Jurkat, Clone E6-1 (cell line): Measurements from ENCODE around the gene LRRC53. TPM values are rescaled to one million over a fixed set of nuclear protein-coding genes. Genes with fewer than 3 reads are reported as not detected.

Experiments
- DNase-seq: peaks from one replicate; pipeline ENCODE4 v3.0.0-alpha.2; 2011; ENCODE audit warnings: low read depth, low spot score
- H3K4me3 ChIP-seq: 2 replicates; pipeline ENCODE4 v1.5.1; 2011; ENCODE audit warnings: mild to moderate bottlenecking, low read length, control low read depth, moderate library complexity
- polyA plus RNA-seq: library from polyadenylated mRNA; unstranded; fragments of >200 nt; gene quantifications from one replicate; pipeline ENCODE4 v1.2.1, GENCODE V29; 2012; ENCODE audit warnings: missing spikeins; ENCODE audit not compliant: insufficient read length, insufficient read depth

Gene LRRC53
- polyA plus RNA-seq, result not detected

- H3K4me3 ChIP-seq, result no peak within 1 kb of the TSS
- no peak for DNase-seq
These were observed at the start of gene LRRC53 for GRCh38 chr1:74512170-74512915. LRRC53 (minus strand) TSS chr1:74512611; CDS start chr1:74483349, 29,262 bp downstream.

- DNase-seq, result no peak
- H3K4me3 ChIP-seq, result no peak overlapping the region
These were observed 37.5 kb upstream of the LRRC53 start for GRCh38 chr1:74549932-74550331.

- H3K4me3 ChIP-seq, result no peak overlapping the region
- DNase-seq, result no peak
These were observed 36.7 kb upstream of the LRRC53 start for GRCh38 chr1:74548961-74549750.

GRCh38 chr1:74545821-74546220 lies 33.4 kb upstream of the LRRC53 start:
- no peak overlapping the region for H3K4me3 ChIP-seq
- DNase-seq, result no peak

GRCh38 chr1:74534241-74534640 lies 21.8 kb upstream of the LRRC53 start:
- DNase-seq, result no peak
- H3K4me3 ChIP-seq, result no peak overlapping the region

GRCh38 chr1:74531796-74532195 lies 19.4 kb upstream of the LRRC53 start:
- DNase-seq, result no peak
- no peak overlapping the region for H3K4me3 ChIP-seq

- no peak overlapping the region for H3K4me3 ChIP-seq
- DNase-seq, result no peak
These were observed 18.5 kb upstream of the LRRC53 start for GRCh38 chr1:74530892-74531291.

GRCh38 chr1:74528123-74528522 lies 15.7 kb upstream of the LRRC53 start:
- no peak for DNase-seq
- H3K4me3 ChIP-seq, result no peak overlapping the region

GRCh38 chr1:74526708-74527107 lies 14.3 kb upstream of the LRRC53 start:
- no peak for DNase-seq
- H3K4me3 ChIP-seq, result no peak overlapping the region

- no peak overlapping the region for H3K4me3 ChIP-seq
- DNase-seq, result no peak
These were observed 11.6 kb upstream of the LRRC53 start for GRCh38 chr1:74523873-74524480.

- DNase-seq, result no peak
- H3K4me3 ChIP-seq, result no peak overlapping the region
These were observed 9.7 kb upstream of the LRRC53 start for GRCh38 chr1:74522148-74522547.

- H3K4me3 ChIP-seq, result no peak overlapping the region
- DNase-seq, result no peak
These were observed 5.2 kb upstream of the LRRC53 start for GRCh38 chr1:74517599-74518051.

GRCh38 chr1:74513411-74514300 lies 1.2 kb upstream of the LRRC53 start:
- no peak overlapping the region for H3K4me3 ChIP-seq
- no peak for DNase-seq

GRCh38 chr1:74508449-74508848 lies 4.0 kb downstream of the LRRC53 start:
- DNase-seq, result no peak
- H3K4me3 ChIP-seq, result no peak overlapping the region

- no peak for DNase-seq
- no peak overlapping the region for H3K4me3 ChIP-seq
These were observed 6.3 kb downstream of the LRRC53 start for GRCh38 chr1:74505928-74506710.

GRCh38 chr1:74504933-74505512 lies 7.4 kb downstream of the LRRC53 start:
- no peak for DNase-seq
- no peak overlapping the region for H3K4me3 ChIP-seq

- no peak overlapping the region for H3K4me3 ChIP-seq
- peak; percentile 40 for DNase-seq
These were observed 8.1 kb downstream of the LRRC53 start for GRCh38 chr1:74504125-74504932.
